Upper lobe of right lung (tissue), 1 donor: ENCODE data around the gene TBC1D22A. TPM values are rescaled to one million over a fixed set of nuclear protein-coding genes. Genes with fewer than 3 reads are reported as not detected.
"Not testable (repeated sequence)": the region's sequence is repeated elsewhere in the genome, so short reads cannot be mapped to it uniquely, and the experiment has no call there.

Experiments
- ATAC-seq: fragments of 200-7000 bp; cut with Tn5 transposase; one replicate; pipeline ENCODE4 v1.9.1; 2020; ENCODE audit warnings: mild to moderate bottlenecking, moderate library complexity
- DNase-seq: peaks from one replicate; pipeline ENCODE4 v3.0.0-alpha.2; 2020
- H3K27ac ChIP-seq: fragments of 200-600 bp; one replicate; pipeline ENCODE4 v1.8.0; 2022
- H3K27me3 ChIP-seq: fragments of 200-600 bp; one replicate; pipeline ENCODE4 v1.8.0; 2022; ENCODE audit warnings: mild to moderate bottlenecking
- H3K36me3 ChIP-seq: fragments of 200-600 bp; one replicate; pipeline ENCODE4 v1.8.0; 2022
- H3K4me1 ChIP-seq: fragments of 200-600 bp; one replicate; pipeline ENCODE4 v1.8.0; 2022
- H3K4me3 ChIP-seq: fragments of 200-600 bp; one replicate; pipeline ENCODE4 v1.8.0; 2022; ENCODE audit warnings: mild to moderate bottlenecking
- H3K9me3 ChIP-seq: fragments of 200-600 bp; one replicate; pipeline ENCODE4 v1.8.0; 2022
- CTCF ChIP-seq: fragments of 200-600 bp; IDR thresholded peaks from one replicate; pipeline ENCODE4 v1.8.0; 2022; ENCODE audit warnings: antibody characterized with exemption
- intact Hi-C: fragments of 100-400 bp; cut with DNase I; formaldehyde crosslinking; loops from one replicate; pipeline ENCODE4 v1.11.0; 2022
- total RNA-seq: library from RNA; stranded (reverse); fragmentation: NEBNext Ultra II Directional; extraction: Animal tissue kit (Norgen Biotek cat#: 25700); gene quantifications from one replicate; pipeline ENCODE4 v1.2.1, GENCODE V29; 2021
- donor health status: DM: no; HTN: yes; CAD: no; lungs with severe emphysema.

The TBC1D22A gene
- total RNA-seq, 1 donor from 2014 or later, result 31.3 TPM

DNA sequence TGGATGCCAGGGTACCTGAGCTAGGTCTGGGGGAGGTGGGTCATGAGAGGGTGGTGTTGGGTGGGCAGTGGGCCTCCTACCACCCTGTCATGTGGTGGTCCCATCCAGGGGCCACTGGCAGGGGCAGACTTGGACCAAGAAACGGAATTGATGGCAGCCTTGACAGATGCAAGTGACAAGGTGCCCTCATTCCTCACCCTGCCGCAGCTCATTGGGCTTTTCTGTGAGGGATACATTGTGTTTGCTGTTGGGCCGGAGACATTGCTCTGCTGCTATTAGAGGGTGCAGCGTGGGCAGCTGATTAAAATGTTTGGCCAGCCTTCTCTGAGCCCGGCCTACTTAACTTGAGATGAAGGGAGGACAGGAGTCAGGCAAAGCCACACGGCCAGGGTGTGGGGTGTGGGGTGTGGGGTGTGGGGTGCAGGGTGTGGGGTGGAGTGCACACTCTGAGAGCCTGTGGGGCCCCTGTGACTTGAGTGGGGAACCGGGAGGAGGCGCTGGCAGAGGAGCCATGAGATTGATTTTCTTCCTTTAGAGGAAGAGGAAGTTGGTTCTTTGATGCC, 351.5 kb downstream of the TBC1D22A start:
- no peak for TF ChIP-seq CTCF
- peaks cover 8% of the 10 kb centered on the region for H3K36me3 ChIP-seq
- H3K9me3 ChIP-seq, result no peaks in the 10 kb centered on the region
- intact Hi-C loops, result no loop called here
- ATAC-seq (no peak), DNase-seq (no peak)
- no peak overlapping the region for H3K27ac ChIP-seq
- no peaks in the 10 kb centered on the region for H3K4me1 ChIP-seq
- H3K27me3 ChIP-seq, result no peaks in the 10 kb centered on the region
- no peak overlapping the region for H3K4me3 ChIP-seq

DNA sequence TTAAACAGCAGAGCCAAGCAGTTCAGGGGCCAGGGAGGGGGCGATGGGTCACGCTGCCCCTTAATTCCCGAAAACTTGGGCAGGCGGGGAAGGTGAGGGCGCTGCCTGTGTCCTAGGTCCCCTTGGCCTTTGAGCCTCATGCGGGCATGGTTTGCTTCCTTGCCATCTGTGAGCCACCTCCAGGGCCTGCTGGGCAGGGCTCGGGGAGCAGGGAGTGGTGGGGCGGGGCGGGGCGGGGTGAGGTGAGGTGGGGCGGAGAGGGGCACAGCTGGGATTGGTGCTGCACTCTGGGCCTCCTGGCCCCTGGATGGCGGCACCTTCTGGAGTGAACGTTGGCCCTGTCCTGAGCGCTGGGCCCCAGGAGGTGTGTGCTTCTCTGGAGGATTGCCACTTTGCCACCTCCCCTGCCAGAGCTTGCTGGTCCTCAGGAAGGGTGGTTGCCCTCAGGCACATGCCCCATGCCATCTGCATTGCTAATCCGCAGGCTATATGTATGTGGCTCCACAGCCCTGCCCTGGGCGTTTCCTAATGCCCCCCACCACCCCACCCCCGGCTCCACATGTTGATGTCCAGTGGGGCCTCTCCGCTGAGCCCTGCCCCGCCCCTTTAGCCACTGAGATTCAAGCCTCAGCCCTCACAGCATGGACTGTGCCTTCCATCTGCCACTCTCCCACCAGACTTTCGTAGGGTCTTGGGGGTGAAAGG, 352.5 kb downstream of the TBC1D22A start:
- H3K27ac ChIP-seq, result no peak overlapping the region
- H3K4me1 ChIP-seq, result no peaks in the 10 kb centered on the region
- H3K9me3 ChIP-seq, result no peaks in the 10 kb centered on the region
- no peak overlapping the region for H3K4me3 ChIP-seq
- H3K27me3 ChIP-seq, result no peaks in the 10 kb centered on the region
- peaks cover 8% of the 10 kb centered on the region for H3K36me3 ChIP-seq
- intact Hi-C loops, result no loop called here
- DNase-seq, result no peak
- no peak for TF ChIP-seq CTCF
- ATAC-seq, result peak; percentile 4

DNA sequence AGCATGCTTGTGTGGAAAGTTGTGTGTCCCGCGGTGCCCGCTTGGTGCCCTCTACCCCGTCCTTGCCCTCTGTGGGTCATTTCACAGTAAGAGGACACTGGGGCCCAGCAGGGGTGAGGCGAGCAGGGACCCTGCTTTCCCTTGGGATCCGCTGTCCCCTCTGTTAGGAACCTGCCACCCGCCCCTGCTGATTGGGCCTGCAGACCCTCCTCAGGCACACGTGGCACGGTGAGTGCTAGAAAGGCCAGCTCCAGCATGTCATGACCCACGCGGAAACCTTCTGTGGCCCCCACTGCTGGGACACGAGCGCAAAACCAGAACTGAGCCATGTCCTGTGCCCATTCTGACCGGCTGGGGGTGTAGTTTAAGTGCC, 353.1 kb downstream of the TBC1D22A start:
- H3K27ac ChIP-seq, result no peak overlapping the region
- intact Hi-C loops, result no loop called here
- H3K27me3 ChIP-seq, result no peaks in the 10 kb centered on the region
- ATAC-seq, result no peak
- no peak for TF ChIP-seq CTCF
- peaks cover 8% of the 10 kb centered on the region for H3K36me3 ChIP-seq
- H3K9me3 ChIP-seq, result no peaks in the 10 kb centered on the region
- H3K4me3 ChIP-seq, result no peak overlapping the region
- H3K4me1 ChIP-seq, result no peaks in the 10 kb centered on the region
- DNase-seq, result peak; percentile 38

GRCh38 chr22:47115921-47116320, 353.5 kb downstream of the TBC1D22A start:
- ATAC-seq (no peak), DNase-seq (peak; percentile 35)
- Histone ChIP-seq H3K4me3 (no peak overlapping the region), H3K27ac (no peak overlapping the region), H3K36me3 (peaks cover 8% of the 10 kb centered on the region), H3K4me1 (no peaks in the 10 kb centered on the region), H3K9me3 (no peaks in the 10 kb centered on the region), H3K27me3 (no peaks in the 10 kb centered on the region)
- TF ChIP-seq CTCF, result no peak
- intact Hi-C loops, result no loop called here

- TF ChIP-seq CTCF, result no peak
- Histone ChIP-seq H3K27ac (no peak overlapping the region), H3K36me3 (peaks cover 8% of the 10 kb centered on the region), H3K9me3 (no peaks in the 10 kb centered on the region), H3K27me3 (no peaks in the 10 kb centered on the region), H3K4me1 (no peaks in the 10 kb centered on the region), H3K4me3 (no peak overlapping the region)
- DNase-seq (peak; percentile 56), ATAC-seq (no peak)
- intact Hi-C loops, result no loop called here
Measured at GRCh38 chr22:47116426-47117341, 354.2 kb downstream of the TBC1D22A start.

GRCh38 chr22:47117442-47117841, 355.0 kb downstream of the TBC1D22A start:
- intact Hi-C loops, H3K27me3 ChIP-seq, DNase-seq, H3K9me3 ChIP-seq, H3K27ac ChIP-seq, H3K4me3 ChIP-seq, H3K36me3 ChIP-seq, ATAC-seq, H3K4me1 ChIP-seq: not testable (repeated sequence)
